K562 (cell line): ENCODE results near the gene LRP2BP. TPM values are rescaled to one million over a fixed set of nuclear protein-coding genes. Genes with fewer than 3 reads are reported as not detected.

Source experiments
- CC2D1A ChIP-seq: fragments of 450-650 bp; IDR thresholded peaks from 2 replicates; pipeline ENCODE4 v1.6.1; 2017; ENCODE audit warnings: mild to moderate bottlenecking
- CHD4 ChIP-seq: fragments of 200-600 bp; sonication (generic); IDR thresholded peaks from 3 replicates; pipeline ENCODE4 v1.6.1; 2012; ENCODE audit warnings: low read depth, mild to moderate bottlenecking, mixed read lengths, low read length, inconsistent platforms; ENCODE audit not compliant: insufficient read depth, insufficient replicate concordance, poor library complexity, severe bottlenecking
- ELF4 ChIP-seq: fragments of 450-650 bp; formaldehyde crosslinking; IDR thresholded peaks from 2 replicates; pipeline ENCODE4 v1.4.0; 2022; ENCODE audit warnings: missing genetic modification characterization
- FOS ChIP-seq: IDR thresholded peaks from 3 replicates; pipeline ENCODE4 v1.6.1; 2011; ENCODE audit not compliant: insufficient read length; ENCODE audit errors: extremely low read depth
- FOXJ2 ChIP-seq: fragments of 200-800 bp; sonication (Bioruptor generic); IDR thresholded peaks from 2 replicates; pipeline ENCODE4 v1.6.1; 2016; ENCODE audit warnings: missing genetic modification characterization, missing compliant biosample characterization
- FOXP1 ChIP-seq: sonication (generic); formaldehyde crosslinking; IDR thresholded peaks from 2 replicates; pipeline ENCODE4 v1.8.0; 2022; ENCODE audit warnings: mild to moderate bottlenecking, missing genetic modification reagents
- HDAC8 ChIP-seq: fragments of 450-650 bp; IDR thresholded peaks from 2 replicates; pipeline ENCODE4 v1.6.1; 2016; ENCODE audit warnings: mild to moderate bottlenecking, missing genetic modification characterization, moderate library complexity, missing compliant biosample characterization
- MGA ChIP-seq: fragments of 450-650 bp; IDR thresholded peaks from 2 replicates; pipeline ENCODE4 v1.6.1; 2016; ENCODE audit warnings: mild to moderate bottlenecking, moderate library complexity
- PHB2 ChIP-seq: fragments of 450-650 bp; IDR thresholded peaks from 2 replicates; pipeline ENCODE4 v1.6.1; 2017; ENCODE audit warnings: low read depth
- POLR2AphosphoS2 ChIP-seq: IDR thresholded peaks from 2 replicates; pipeline ENCODE4 v1.6.1; 2012; ENCODE audit warnings: low read length, improper control_type of control experiment
- RBM15 ChIP-seq: fragments of 200-400 bp; formaldehyde crosslinking; IDR thresholded peaks from 2 replicates; pipeline ENCODE4 v1.6.1; 2018; ENCODE audit warnings: mild to moderate bottlenecking, low read length, moderate library complexity; ENCODE audit not compliant: insufficient read depth
- SIRT6 ChIP-seq: IDR thresholded peaks from one replicate; pipeline ENCODE4 v1.6.1; 2012; ENCODE audit warnings: low read depth, mild to moderate bottlenecking, control low read depth, inconsistent platforms, low read length, moderate library complexity
- SMARCA4 ChIP-seq: fragments of 450-650 bp; IDR thresholded peaks from 2 replicates; pipeline ENCODE4 v1.6.1; 2016
- SMARCC2 ChIP-seq: fragments of 450-650 bp; IDR thresholded peaks from 2 replicates; pipeline ENCODE4 v1.6.1; 2017; ENCODE audit warnings: antibody characterized with exemption, moderate library complexity, mild to moderate bottlenecking, low read depth
- SRSF7 ChIP-seq: fragments of 200-400 bp; formaldehyde crosslinking; optimal IDR thresholded peaks from 2 replicates; pipeline ENCODE3; 2017; ENCODE audit warnings: mild to moderate bottlenecking, low read depth, low read length
- TAL1 ChIP-seq: fragments of 450-650 bp; IDR thresholded peaks from 2 replicates; pipeline ENCODE4 v1.6.1; 2016; ENCODE audit warnings: mild to moderate bottlenecking
- TBL1XR1 ChIP-seq, 2 experiments: IDR thresholded peaks; 2 replicates each; pipeline ENCODE4 v1.6.1; 2012; ENCODE audit warnings: improper control_type of control experiment in 2 of 2, low read length in 2 of 2, mild to moderate bottlenecking in 1 of 2
- TCF7L2 ChIP-seq: fragments of 150-350 bp; IDR thresholded peaks from 2 replicates; pipeline ENCODE4 v1.6.1; 2016; ENCODE audit warnings: low read depth, mild to moderate bottlenecking, low read length, moderate library complexity
- ZNF717 ChIP-seq: fragments of 250-450 bp; sonication (Bioruptor Pico); IDR thresholded peaks from 2 replicates; pipeline ENCODE4 v1.5.0; 2021
- polyA plus RNA-seq, 8 experiments: library from polyadenylated mRNA; depleted of rRNA in 4 of 8; stranded (reverse) in 5 of 8; unstranded in 3 of 8; fragments of >200 nt; fragmentation: Nextera tagmentation in 2 of 8; fragmentation: Illumina TruSeq in 1 of 8; extraction: Ambion mirVana in 2 of 8; extraction: Trizol in 1 of 8; gene quantifications; 2 replicates each; pipeline versions ENCODE4 v1.2.1 to v1.2.3, GENCODE V29; 2011 to 2014; ENCODE audit warnings: inconsistent platforms in 1 of 8, missing spikeins in 1 of 8
- total RNA-seq, 7 experiments: library from RNA; depleted of rRNA in 6 of 7; stranded (reverse); fragments of >200 nt in 6 of 7; fragmentation: Illumina TruSeq in 2 of 7; extraction: Trizol in 2 of 7; gene quantifications; 2 replicates each; pipeline versions ENCODE4 v1.2.1 to v1.2.3, GENCODE V29; 2011 to 2021; ENCODE audit warnings: low replicate concordance in 1 of 7

The LRP2BP gene
- total and polyA plus RNA-seq, 9 of the 15 experiments (the other 6 are each of a cell fraction or from before 2014, with no cell fraction given) = 0.42 to 2.1 (median 0.62) TPM

- TF ChIP-seq MGA (peak; percentile 97), ELF4 (no peak), POLR2AphosphoS2 (peak; percentile 80), TAL1 (no peak), SRSF7 (no peak), RBM15 (no peak), SMARCC2 (no peak), ZNF717 (no peak), SMARCA4 (no peak), PHB2 (no peak), FOXJ2 (tag) (no peak), CHD4 (no peak), FOXP1 (peak; percentile 84), TBL1XR1 (IDR thresholded peaks at IDR 0.05; ENCODE audit: low read length in 2 of 2) (peak in 1 of 2 experiments; percentile 70; a peak in 2 of 4 replicates), TCF7L2 (no peak), CC2D1A (no peak), HDAC8 (tag) (peak; percentile 86), SIRT6 (no peak), FOS (no peak)
Observed at GRCh38 chr4:185395956-185396723, 416 bp upstream of the LRP2BP start (continued).
